ENCODE measurements around the gene ZNF717.
"Not testable (repeated sequence)": the region's sequence is repeated elsewhere in the genome, so short reads cannot be mapped to it uniquely, and the experiment has no call there.

The ZNF717 gene

GRCh38 chr3:75785081-75785755, at the start of gene ZNF717:
Gene ZNF717, minus strand, starts transcription at chr3:75785549. Its CDS starts 2,187 bp downstream, at chr3:75783362.
- peak; percentile 92 for DNase-seq

GRCh38 chr3:75831076-75831475, 45.7 kb upstream of the ZNF717 start:
- not testable (repeated sequence) for DNase-seq

- not testable (repeated sequence) for DNase-seq
These were observed 32.7 kb upstream of the ZNF717 start for GRCh38 chr3:75818019-75818418.

- DNase-seq = not testable (repeated sequence)
These were observed 31.2 kb upstream of the ZNF717 start for GRCh38 chr3:75816287-75817180.

- DNase-seq = no peak
These were observed 29.4 kb upstream of the ZNF717 start for GRCh38 chr3:75814797-75815196.

- no peak for DNase-seq
These were observed 2.8 kb downstream of the ZNF717 start for GRCh38 chr3:75782506-75782905.

GRCh38 chr3:75781079-75781745, 4.1 kb downstream of the ZNF717 start:
- no peak for DNase-seq

GRCh38 chr3:75777742-75778141, 7.6 kb downstream of the ZNF717 start:
- DNase-seq = not testable (repeated sequence)

- DNase-seq = not testable (repeated sequence)
These were observed 13.7 kb downstream of the ZNF717 start for GRCh38 chr3:75771631-75772030.

- no peak for DNase-seq
These were observed 16.9 kb downstream of the ZNF717 start for GRCh38 chr3:75768303-75769017.

GRCh38 chr3:75737831-75738493, 47.4 kb downstream of the ZNF717 start:
- DNase-seq = no peak

- DNase-seq = no peak
These were observed 57.4 kb downstream of the ZNF717 start for GRCh38 chr3:75727985-75728384.

- no peak for DNase-seq
These were observed 93.3 kb downstream of the ZNF717 start for GRCh38 chr3:75692061-75692460.

- no peak for DNase-seq
These were observed 98.0 kb downstream of the ZNF717 start for GRCh38 chr3:75687323-75687722.

Measured in CD4-positive, alpha-beta T cell treated with Interleukin-4 for 4 hours (primary cell).